HG02885 (cell line): ENCODE data around the gene MAMSTR.
"Not testable (repeated sequence)": the region's sequence is repeated elsewhere in the genome, so short reads cannot be mapped to it uniquely, and the experiment has no call there.

ENCODE experiments used
- ATAC-seq: cut with Tn5 transposase; IDR thresholded peaks from one replicate; pipeline ENCODE4 v1.9.1; 2021; ENCODE audit warnings: mild to moderate bottlenecking; ENCODE audit not compliant: unreplicated experiment, poor library complexity

Gene MAMSTR

DNA sequence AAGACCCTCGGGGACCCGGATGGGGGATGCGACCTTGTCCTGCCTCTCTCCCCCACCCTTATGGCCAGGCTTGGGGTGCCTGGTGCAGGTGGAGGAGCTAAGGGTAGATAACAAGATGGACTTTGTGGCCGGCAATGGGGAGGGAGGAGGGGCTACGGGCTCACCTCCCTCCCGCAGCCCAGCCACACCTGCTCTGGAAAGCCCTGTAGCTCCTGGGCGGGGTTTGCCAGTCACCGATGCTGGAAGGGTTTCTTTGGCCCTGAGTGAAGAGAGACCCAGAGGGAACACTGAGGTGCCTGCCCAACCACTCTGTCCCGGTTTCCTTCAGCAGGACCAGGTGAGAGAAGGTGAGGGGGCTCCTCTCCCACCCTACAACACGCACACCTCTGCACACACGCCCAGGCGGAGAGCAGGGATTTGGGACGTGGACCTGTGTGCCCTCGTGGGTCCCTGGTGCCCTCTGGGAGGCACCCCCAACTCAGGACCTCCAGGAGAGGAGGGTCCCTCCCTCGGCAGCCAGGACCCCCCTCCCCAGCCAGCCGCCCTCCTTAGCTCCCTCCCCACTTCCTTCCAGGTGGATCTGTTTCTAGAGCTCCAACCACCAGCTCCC lies 23.7 kb downstream of the MAMSTR start, which contains the start of gene FUT2:
TSS of gene FUT2 (plus strand) at position 229 of the 610 bp plus-strand sequence. CDS start 6,986 bp downstream, outside the sequence.
- no peak for ATAC-seq

DNA sequence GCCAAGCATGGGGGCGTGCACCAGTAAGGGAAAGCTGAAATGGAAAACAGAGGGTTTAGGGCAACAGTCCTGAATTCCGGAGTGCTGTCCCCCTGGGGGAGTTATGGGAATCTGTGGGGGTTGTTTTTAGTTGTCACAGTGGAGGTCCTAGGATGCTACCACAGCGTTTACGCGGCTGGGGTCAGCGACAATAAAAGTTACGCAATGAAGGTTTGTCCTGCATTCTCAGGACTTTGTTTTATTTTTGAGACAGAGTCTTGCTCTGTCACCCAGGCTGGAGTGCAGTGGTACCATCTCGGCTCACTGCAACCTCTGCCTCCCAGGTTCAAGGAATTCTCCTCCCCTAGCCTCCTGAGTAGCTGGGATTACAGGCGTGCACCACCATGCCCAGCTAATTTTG lies 25.9 kb downstream of the MAMSTR start:
- ATAC-seq = not testable (repeated sequence)

DNA sequence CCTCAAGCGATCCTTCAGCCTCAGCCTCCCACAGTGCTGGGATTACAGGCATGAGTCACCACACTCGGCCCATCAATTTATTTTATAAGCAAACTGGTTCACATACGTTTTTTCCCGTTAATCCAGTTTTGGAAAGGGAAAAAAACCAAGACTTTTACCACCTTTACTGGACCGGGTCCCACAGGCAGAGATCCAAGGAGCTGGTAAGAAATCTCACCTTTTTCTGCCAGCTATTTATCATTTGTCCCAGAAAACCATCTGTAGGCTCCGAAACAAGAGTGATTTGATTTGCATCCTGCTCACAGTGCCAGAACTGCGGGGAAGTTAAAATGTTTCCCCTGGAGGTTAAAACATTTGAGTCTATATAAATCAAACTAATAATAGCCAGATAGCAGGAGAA lies 30.1 kb downstream of the MAMSTR start:
- no peak for ATAC-seq

DNA sequence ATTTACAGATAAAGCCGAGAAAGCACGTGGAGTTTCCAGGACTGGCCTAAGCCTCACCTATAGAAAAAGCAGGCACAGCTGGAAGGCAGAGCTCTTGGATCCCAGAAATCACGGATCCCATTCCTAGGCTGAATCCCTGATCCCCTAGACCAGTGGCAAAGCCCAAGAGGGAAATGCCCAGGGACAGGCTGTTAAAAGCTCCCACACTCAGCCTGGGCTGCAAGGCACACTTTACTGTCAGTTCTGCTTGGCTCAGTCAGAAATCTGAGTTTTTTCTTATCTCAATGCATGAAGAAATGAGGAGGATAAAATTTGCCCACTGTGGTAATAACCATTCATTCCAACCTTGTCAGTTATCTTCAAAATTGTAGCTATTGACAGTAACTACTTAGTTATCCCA lies 31.7 kb downstream of the MAMSTR start:
- no peak for ATAC-seq

DNA sequence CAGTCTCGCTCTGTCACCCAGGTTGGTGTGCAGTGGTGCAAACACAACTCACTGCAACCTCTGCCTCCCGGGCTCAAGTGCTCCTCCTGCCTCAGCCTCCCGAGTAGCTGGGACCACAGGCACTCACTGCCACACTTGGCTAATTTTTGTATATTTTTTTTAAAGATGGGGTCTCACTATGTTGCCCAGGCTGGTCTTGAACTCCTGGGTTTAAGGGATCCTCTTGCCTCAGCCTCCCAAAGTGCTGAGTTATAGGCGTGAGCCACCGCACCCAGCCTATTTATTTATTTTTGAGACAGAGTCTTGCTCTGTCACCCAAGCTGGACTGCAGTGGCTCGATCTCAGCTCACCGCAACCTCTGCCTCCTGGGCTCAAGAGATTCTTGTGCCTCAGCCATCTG lies 32.9 kb downstream of the MAMSTR start:
- ATAC-seq = not testable (repeated sequence)

DNA sequence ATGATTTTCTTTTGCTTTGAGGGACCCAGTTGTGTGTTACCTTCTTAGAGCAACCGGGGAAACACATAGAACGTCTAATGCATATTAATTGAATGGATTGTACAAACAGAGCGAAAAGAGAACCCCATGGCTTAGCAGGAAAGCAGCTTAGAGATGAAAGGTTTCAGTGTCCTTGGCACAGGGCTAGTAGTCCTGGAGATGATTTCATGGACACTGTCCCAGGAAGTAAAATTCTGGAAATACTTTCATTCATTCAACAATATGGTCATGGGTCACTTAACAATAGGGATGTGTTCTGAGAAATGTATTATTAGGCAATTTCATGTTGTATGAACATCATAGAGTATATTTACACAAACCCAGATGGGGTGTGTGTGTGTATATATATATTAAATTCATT lies 33.4 kb downstream of the MAMSTR start:
- ATAC-seq = no peak

DNA sequence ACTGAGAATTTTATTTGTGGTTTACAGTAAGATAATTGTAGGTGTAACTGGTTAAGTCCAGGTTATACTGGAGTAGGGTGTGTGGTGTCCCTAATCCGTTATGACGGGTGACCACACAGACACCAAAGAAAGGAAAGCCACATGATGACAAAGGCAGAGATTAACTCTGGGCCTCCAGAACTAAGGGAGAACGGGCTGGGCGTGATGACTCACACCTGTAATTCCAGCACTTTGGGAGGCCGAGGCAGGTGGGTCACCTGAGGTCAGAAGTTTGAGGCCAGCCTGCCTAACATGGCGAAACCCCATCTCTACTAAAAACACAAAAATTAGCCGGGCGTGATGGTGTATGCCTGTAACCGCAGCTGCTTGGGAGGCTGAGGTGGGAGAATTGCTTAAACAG lies 33.9 kb downstream of the MAMSTR start:
- ATAC-seq = no peak

DNA sequence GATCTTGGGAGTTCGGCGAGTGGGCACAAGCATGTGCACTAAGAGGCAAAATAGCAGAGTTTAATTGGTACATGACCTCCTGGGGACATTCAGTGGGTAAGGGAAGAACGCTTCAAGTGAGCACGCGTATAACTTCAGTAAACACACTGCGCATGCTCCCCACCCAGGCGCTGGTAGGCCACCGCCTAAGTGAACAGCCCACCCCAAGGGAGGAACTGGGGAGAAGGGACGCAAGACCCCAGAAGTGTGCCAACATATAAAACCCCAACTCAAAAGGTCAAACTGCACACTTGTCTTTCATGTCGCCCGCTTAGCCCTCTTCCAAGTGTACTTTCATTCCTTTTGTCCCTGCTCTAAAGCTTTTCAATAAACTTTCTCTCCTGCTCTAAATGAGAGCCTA lies 36.2 kb downstream of the MAMSTR start:
- ATAC-seq = no peak

DNA sequence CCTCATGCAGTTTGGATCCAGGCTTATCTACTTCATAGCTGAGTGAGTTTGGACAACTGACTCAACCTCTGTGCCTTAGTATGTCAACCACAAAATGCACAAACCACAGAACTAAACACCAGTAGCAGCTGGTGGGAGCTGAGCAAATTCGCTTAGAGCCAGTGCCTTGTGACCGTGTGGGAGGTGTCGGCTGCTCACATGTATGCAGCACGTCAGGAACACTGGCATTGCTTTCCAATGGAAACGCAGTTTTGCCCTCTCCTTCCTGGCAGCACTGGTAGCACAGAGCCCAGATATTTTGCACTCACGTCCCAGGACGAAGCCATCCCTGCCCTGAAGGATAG lies 38.4 kb downstream of the MAMSTR start:
- no peak for ATAC-seq

DNA sequence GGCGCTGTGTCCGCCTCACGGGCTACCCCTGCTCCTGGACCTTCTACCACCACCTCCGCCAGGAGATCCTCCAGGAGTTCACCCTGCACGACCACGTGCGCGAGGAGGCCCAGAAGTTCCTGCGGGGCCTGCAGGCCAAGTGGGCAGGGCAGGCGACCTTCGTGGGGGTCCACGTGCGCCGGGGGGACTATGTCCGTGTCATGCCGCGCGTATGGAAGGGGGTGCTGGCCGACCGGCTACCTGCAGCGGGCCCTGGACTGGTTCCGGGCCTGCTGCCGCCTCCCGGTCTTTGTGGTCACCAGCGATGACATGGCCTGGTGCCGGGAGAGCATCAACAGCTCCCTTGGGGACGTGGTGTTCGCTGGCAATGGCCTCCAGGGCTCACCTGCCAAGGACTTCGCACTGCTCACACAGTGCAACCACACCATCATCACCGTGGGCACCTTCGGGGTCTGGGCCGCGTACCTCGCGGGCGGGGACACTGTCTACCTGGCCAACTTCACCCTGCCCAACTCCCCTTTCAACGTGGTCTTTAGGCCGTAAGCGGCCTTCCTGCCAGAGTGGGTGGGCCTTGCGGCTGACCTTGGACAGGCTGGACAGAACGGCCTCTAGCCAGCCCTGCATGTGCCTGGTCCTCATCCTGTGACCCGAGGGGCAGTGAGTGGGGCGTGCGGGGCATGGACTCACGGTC lies 38.9 kb downstream of the MAMSTR start:
- no peak for ATAC-seq

DNA sequence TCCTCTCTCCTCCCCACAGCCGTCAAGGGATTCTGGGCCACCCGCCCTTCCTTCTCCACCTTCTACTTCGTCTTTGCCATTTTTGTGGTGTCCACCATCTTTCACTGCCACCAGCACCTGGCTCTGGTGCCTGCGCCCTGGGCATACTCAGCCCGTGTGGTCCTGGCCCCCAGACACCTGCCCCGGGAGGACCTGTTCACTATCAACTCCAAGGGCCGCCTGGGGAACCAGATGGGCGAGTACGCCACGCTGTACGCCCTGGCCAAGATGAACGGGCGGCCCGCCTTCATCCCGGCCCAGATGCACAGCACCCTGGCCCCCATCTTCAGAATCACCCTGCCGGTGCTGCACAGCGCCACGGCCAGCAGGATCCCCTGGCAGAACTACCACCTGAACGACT lies 39.5 kb downstream of the MAMSTR start:
- ATAC-seq = not testable (repeated sequence)

DNA sequence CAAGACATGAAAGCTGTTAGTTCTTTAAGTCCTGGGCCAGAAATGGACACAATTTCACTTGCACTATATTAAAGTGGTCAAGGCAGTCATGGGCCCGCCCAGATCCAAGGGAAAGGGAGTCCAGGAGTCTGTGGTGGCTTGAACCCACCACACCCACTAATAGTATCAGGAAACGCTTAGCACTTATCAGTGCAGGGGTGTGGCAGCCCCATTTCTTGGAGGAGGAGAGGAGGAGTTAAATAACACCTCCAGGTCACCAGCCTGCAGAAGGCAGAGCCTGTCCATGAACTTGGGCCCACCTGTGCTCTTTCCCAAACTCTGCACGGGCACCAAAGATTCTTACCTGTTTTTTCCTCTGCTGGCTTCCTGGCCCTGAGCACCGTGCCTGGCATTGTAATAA lies 41.3 kb downstream of the MAMSTR start:
- ATAC-seq = no peak

DNA sequence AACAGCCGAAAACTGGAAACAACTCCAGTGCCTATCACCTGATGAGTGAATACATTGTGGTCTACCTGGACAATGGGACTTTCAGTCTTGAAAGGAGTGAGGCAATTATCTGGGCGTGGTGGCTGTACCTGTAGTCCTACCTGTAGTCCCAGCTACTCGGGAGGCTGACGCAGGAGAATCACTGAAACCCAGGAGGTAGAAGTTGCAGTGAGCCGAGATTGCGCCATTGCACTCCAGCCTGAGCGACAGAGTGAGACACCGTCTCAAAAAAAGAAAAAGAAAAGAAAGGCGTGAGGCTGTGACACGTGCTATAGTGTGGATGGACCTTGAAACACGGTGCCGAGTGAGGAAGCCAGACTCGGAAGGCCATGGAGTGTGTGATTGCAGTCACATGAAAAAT lies 42.6 kb downstream of the MAMSTR start:
- no peak for ATAC-seq

DNA sequence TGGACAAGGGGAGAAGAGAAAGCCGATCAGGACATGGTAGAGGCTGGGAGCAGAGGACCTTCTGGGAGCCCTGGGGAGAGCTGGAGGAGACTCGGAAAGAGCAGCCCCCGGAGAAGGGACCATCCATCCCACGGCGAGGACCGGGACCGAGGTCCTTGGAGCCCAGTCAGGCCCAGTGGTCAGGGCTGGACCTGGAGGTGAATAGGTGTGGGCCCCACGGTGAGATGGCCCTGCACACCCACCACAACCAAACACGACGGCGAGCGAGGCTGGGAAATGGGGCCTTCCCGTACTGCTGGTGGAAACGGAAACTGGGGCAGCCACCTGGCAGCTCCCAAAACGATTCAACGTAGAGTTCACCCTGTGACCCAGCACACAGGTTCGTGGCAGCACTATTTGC lies 43.0 kb downstream of the MAMSTR start:
- ATAC-seq = no peak

DNA sequence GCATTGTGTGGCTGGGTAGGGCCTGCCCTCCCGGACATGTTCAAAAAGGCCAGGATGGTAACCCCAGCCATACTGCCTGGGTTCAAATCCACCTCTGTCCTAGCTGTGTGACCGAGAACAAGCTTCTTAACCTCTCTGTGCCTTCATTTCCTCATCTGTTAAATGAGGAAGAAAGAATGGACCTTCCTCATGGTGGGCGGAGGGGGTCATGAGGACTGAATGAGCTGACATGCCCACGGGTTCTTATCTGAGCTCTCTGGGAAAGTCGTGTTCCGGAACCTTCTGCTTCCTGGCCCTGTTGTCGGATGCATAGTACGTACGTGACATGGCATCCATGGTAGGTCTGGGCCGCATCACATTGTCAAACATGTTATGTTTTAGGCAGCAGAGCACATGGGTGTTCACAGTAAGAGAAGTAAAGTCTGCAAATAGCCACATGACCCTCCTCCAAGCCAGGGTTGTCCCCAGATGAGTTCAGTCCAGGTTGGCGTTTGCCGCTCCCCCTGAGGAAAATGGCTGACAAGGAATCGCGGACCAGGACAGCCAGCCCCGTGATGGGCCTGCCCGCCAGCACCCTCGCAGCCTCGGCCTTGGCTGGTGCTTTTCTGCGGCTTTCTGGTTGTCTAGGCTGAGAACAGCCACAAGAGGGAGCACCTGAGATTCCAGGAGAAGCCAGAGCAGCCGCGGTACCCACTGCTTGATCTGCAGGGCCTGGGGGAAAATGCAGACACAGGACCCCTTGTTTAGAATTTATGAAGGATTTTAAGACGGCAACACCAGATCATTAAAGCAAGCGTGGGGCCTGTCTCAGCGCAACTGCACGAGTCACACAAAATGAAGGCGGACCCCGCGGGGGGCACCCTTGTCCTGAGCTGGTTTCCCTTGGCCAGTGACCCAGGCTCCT lies 44.4 kb downstream of the MAMSTR start:
- ATAC-seq = no peak

DNA sequence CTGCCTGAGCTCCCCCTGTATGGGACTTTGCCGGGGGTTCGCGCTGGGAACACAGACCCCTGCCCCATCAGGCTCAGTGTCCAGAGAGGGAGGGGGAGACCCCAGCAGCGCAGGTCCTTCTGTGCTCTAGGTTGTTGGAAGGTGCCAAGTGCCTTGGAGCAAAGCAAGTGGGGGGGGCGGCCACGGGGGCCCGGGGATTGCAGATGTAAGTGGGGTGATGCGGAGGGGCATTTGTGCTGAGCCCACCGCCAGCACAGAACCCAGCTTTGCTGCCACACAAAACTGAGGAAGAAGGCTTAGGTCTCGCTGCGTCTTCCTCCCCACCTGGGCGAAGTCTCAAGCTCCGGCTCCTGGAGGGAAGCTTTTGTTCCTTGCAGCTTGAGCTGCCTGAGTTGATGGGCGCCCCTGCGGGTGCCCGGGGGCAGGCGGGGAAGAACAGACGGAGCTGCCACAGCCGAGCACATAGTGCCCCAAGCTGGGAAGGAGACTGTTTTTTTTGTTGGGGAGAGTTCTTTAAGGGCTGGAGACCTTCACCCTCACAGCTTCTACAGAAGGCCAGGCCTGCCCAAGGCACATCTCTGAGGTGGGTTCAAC lies 45.2 kb downstream of the MAMSTR start:
- ATAC-seq = no peak

DNA sequence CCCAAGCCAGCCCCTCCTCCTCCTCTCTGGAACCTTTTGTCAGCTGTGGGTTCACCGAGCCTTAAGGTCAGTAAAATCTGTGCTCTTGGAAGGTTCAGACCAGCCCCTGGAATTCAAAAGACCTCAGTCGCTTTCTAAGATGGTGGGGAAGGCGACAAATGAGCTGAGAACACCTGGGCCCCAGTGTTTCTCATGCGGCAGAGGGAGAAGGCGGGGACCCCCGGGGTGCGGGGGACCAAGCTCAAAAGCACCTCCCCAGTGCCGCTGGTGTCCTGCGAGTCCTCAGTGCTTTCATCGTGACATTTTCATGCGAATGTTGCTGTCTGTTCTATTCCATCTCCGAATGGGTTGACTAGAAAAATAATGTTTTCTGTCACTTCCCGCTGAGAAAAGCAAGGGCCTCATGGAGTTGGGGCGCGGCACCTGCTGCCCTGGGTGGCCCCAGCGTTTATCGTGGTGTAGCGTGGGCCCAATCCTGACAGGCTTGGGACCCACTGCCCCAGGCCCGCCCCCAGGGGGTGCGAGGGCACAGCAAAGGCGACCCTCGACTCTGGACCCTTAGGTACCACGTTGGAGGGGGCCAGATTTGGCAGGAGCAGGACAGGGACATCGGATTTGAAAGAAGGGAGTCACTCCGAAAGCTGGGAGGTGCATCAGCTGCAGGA lies 46.0 kb downstream of the MAMSTR start:
- ATAC-seq = no peak

DNA sequence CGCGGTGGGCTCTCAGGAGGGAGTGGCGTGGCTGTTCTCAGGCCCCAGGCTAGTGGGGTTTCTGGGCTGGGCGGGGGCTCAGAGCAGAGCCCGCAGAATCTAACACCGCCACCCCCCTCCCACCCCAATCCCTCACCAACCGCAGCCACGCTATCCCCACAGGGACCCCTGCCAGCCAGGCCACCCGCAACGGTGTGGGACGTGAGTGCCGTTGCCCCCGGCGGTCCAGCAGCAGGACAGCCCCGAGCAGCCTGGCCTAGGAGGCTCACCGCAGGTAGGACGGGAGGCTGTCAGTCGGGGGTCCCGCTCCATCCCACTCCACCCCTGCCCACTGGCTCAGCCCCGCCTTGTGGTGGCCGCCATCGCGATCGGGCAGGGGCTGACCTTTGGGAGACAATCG lies 46.5 kb downstream of the MAMSTR start, which contains the start of gene NTN5:
TSS of gene NTN5 (minus strand) at position 24 of the 400 bp plus-strand sequence. CDS start 2,031 bp downstream, outside the sequence.
- no peak for ATAC-seq

DNA sequence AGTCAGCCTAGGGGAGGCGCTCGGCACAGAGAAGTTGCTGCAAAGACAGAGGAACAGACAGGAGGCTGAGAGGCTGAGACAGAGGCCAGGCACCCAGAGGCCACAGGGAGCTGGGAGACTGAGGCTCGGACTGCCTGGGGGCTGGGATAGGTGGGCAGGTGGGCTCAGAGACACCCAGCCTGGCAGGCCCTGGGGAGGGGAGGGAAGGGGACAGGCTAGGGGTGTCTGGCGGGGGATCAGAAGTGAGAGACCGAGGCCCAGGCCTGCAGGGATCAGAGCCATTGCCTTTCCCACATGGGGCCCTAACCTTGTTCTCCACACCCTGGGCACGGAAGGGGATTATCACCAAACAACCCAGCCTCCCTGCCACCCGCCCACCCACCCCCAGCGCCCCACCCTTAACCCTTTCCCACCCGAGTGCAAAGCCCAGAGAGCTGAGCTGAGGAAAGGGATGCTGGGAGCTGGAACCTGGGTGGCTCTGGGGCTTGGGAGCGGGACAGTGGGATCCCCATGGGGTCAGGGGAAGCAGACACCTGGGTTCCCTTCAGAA lies 48.0 kb downstream of the MAMSTR start:
- ATAC-seq = no peak
